Adipocyte (in vitro differentiated cells): Measurements from ENCODE around the gene RHOF.

ENCODE experiments used
- DNase-seq: peaks from one replicate; pipeline ENCODE4 v3.0.0-alpha.2; 2015; ENCODE audit warnings: low read depth
- H3K27me3 ChIP-seq: replicated peaks from 2 replicates; pipeline ENCODE4 v1.7.0; 2013; ENCODE audit warnings: mild to moderate bottlenecking, low read length, moderate library complexity; ENCODE audit not compliant: control insufficient read depth, insufficient read depth
- H3K36me3 ChIP-seq: 2 replicates; pipeline ENCODE4 v1.7.0; 2013; ENCODE audit warnings: low read length, mild to moderate bottlenecking, moderate library complexity; ENCODE audit not compliant: control insufficient read depth, insufficient read depth, severe bottlenecking
- H3K4me1 ChIP-seq: 2 replicates; pipeline ENCODE4 v1.7.0; 2013; ENCODE audit warnings: mild to moderate bottlenecking, low read length, moderate library complexity; ENCODE audit not compliant: control insufficient read depth, insufficient read depth
- H3K4me3 ChIP-seq: 2 replicates; pipeline ENCODE4 v1.7.0; 2013; ENCODE audit warnings: mild to moderate bottlenecking, low read length, moderate library complexity
- H3K9ac ChIP-seq: 2 replicates; pipeline ENCODE4 v1.7.0; 2013; ENCODE audit warnings: mild to moderate bottlenecking, low read length, moderate library complexity
- H3K9me3 ChIP-seq: 2 replicates; pipeline ENCODE4 v1.7.0; 2013; ENCODE audit warnings: mild to moderate bottlenecking, low read length, moderate library complexity; ENCODE audit not compliant: control insufficient read depth

Gene RHOF

DNA sequence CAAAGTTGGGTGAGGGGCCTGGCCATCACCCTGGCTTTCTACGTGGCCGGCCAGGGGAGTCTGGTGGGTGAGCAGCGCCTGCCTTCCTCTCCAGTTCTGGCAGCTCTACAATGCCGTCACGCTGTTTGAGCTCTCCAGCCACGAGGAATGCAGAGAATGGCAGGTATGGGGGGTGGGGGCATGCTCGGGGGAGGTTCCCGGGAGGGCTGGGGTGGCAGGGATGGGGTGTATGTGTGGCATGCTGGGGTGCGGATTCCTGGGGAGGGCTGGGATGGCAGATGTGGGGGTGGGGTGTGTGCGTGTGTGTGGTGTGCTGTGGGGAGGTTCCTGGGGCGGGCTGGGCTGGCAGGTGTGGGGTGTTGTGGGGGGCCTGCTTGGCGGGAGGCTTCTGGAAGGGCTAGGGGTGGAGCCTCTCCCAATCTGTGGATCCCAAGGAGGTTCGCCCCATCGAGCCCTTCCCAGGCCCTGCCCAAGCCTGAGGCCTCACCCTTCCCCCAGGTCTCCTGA is 18.5 kb downstream of the RHOF start:
- peaks cover 8% of the 10 kb centered on the region for H3K4me1 ChIP-seq
- no peaks in the 10 kb centered on the region for H3K27me3 ChIP-seq
- H3K4me3 ChIP-seq, result no peak overlapping the region
- no peaks in the 10 kb centered on the region for H3K36me3 ChIP-seq
- H3K9me3 ChIP-seq, result no peaks in the 10 kb centered on the region
- H3K9ac ChIP-seq, result no peak overlapping the region
- DNase-seq, result no peak

GRCh38 chr12:121773011-121773777 is 20.3 kb downstream of the RHOF start:
- DNase-seq, result peak; percentile 76
- Histone ChIP-seq H3K4me1 (peaks cover 13% of the 10 kb centered on the region), H3K4me3 (no peak overlapping the region), H3K36me3 (no peaks in the 10 kb centered on the region), H3K9me3 (no peaks in the 10 kb centered on the region), H3K27me3 (no peaks in the 10 kb centered on the region), H3K9ac (no peak overlapping the region)

- H3K4me1 ChIP-seq, result peaks cover 33% of the 10 kb centered on the region
- DNase-seq, result no peak
- H3K27me3 ChIP-seq, result no peaks in the 10 kb centered on the region
- no peak overlapping the region for H3K4me3 ChIP-seq
- H3K9me3 ChIP-seq, result no peaks in the 10 kb centered on the region
- no peak overlapping the region for H3K9ac ChIP-seq
- H3K36me3 ChIP-seq, result no peaks in the 10 kb centered on the region
These were observed 22.5 kb downstream of the RHOF start for GRCh38 chr12:121770813-121771625.

- Histone ChIP-seq H3K27me3 (no peaks in the 10 kb centered on the region), H3K4me3 (no peak overlapping the region), H3K9me3 (no peaks in the 10 kb centered on the region), H3K36me3 (no peaks in the 10 kb centered on the region), H3K9ac (no peak overlapping the region), H3K4me1 (peaks cover 39% of the 10 kb centered on the region)
- no peak for DNase-seq
These were observed 23.1 kb downstream of the RHOF start for GRCh38 chr12:121770388-121770787.

GRCh38 chr12:121769831-121770301 is 23.6 kb downstream of the RHOF start:
- Histone ChIP-seq H3K36me3 (no peaks in the 10 kb centered on the region), H3K4me3 (no peak overlapping the region), H3K9ac (no peak overlapping the region), H3K27me3 (no peaks in the 10 kb centered on the region), H3K4me1 (peaks cover 41% of the 10 kb centered on the region), H3K9me3 (no peaks in the 10 kb centered on the region)
- no peak for DNase-seq

- Histone ChIP-seq H3K9ac (no peak overlapping the region), H3K36me3 (no peaks in the 10 kb centered on the region), H3K4me3 (no peak overlapping the region), H3K9me3 (no peaks in the 10 kb centered on the region), H3K4me1 (peaks cover 41% of the 10 kb centered on the region), H3K27me3 (no peaks in the 10 kb centered on the region)
- DNase-seq, result no peak
These were observed 24.1 kb downstream of the RHOF start for GRCh38 chr12:121769297-121769830.

- H3K36me3 ChIP-seq, result no peaks in the 10 kb centered on the region
- no peaks in the 10 kb centered on the region for H3K27me3 ChIP-seq
- peak overlapping the region; percentile 55 for H3K9ac ChIP-seq
- H3K4me1 ChIP-seq, result peaks cover 41% of the 10 kb centered on the region
- peak; percentile 67 for DNase-seq
- H3K9me3 ChIP-seq, result no peaks in the 10 kb centered on the region
- peak overlapping the region; percentile 43 for H3K4me3 ChIP-seq
These were observed 25.9 kb downstream of the RHOF start for GRCh38 chr12:121767525-121768016.

DNA sequence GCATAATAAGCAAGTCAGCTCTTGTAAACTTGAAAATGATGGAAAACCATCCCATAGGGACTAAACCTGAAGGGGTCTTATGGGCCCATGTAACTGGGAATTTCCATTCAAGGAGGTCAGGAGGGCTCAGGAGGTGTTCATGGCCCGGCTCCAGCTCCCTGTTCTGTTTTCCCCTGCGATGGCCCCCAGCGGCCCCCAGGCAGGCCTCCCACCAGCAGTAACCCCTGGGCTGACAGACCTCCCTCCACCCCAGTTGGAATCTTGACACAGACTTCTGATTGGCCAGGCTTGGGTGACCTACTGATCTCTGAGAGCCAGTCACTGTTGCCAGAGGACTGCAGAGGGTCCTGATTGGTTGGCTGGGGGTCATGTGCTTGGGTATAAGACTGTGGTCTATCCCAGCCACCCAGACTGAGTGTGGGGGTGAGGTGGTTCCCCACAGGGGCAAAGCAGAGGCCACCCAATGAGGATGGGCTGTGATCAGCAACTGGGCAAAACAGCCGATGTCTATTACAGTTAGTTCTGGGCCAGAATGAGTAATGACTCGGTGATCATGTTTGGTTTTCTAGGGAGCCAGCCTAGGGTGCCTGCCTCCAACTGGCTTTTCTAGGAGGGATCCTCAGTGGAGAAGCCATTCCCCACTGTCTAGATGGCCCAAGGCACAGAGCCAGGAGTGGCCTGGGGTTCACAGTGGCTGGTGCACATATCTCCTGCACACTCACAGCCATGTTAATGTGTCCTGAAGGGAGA is 27.0 kb downstream of the RHOF start:
- Histone ChIP-seq H3K9ac (no peak overlapping the region), H3K4me3 (no peak overlapping the region), H3K36me3 (no peaks in the 10 kb centered on the region), H3K27me3 (no peaks in the 10 kb centered on the region), H3K9me3 (no peaks in the 10 kb centered on the region), H3K4me1 (peaks cover 37% of the 10 kb centered on the region)
- no peak for DNase-seq

DNA sequence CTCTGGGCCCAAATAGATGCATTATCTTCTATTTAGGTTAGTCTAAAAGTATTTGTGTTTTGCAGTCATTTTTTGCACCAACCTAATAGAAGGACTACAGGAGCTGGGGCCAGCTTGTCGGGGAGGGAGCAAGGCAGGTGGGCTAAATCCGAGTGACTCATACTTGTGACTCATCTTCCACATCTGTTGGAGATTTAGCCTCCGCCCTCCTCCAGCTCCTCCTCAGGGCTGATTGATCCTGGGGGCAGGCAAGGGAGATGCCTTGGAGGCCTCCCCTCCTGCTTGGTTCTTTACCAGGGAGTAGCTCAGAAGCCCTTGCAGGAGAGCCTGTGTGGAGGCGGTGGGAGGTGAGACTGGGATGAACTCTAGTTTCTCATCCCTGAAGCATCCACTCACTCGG is 27.9 kb downstream of the RHOF start:
- H3K9me3 ChIP-seq, result no peaks in the 10 kb centered on the region
- H3K4me3 ChIP-seq, result no peak overlapping the region
- H3K4me1 ChIP-seq, result peaks cover 33% of the 10 kb centered on the region
- DNase-seq, result peak; percentile 83
- no peak overlapping the region for H3K9ac ChIP-seq
- H3K36me3 ChIP-seq, result no peaks in the 10 kb centered on the region
- H3K27me3 ChIP-seq, result no peaks in the 10 kb centered on the region

- no peaks in the 10 kb centered on the region for H3K27me3 ChIP-seq
- H3K4me3 ChIP-seq, result no peak overlapping the region
- peaks cover 33% of the 10 kb centered on the region for H3K4me1 ChIP-seq
- no peak for DNase-seq
- no peaks in the 10 kb centered on the region for H3K9me3 ChIP-seq
- no peaks in the 10 kb centered on the region for H3K36me3 ChIP-seq
- no peak overlapping the region for H3K9ac ChIP-seq
These were observed 28.7 kb downstream of the RHOF start for GRCh38 chr12:121764808-121765207.
